ENCODE results near the gene CDH24.

The CDH24 gene

GRCh38 chr14:23033801-23034497, 23.4 kb downstream of the CDH24 start:
- H3K4me3 ChIP-seq (ENCODE audit: low read depth, low read length), result peak overlapping the region; percentile 92
- no peak for DNase-seq (ENCODE audit: low read depth, low spot score)
- CTCF ChIA-PET, result interaction anchor here (0.7 to 2.4 kb wide), 11 partner anchors 10 to 76 kb away, joined by 3 to 16 read pairs (median 4); no protein-coding TSS in a partner anchor
- no peak for TF ChIP-seq CTCF (IDR thresholded peaks at IDR 0.05; ENCODE audit: insufficient read depth, low read length, missing control alignments)
- POLR2A ChIA-PET, result interaction anchor here (0.6 to 1.0 kb wide), 3 partner anchors 9 to 74 kb away, joined by 3 read pairs; no protein-coding TSS in a partner anchor

- no peak for TF ChIP-seq CTCF (IDR thresholded peaks at IDR 0.05; ENCODE audit: insufficient read depth, low read length, missing control alignments)
- no peak for DNase-seq (ENCODE audit: low read depth, low spot score)
- ChIA-PET POLR2A (no interaction called here), CTCF (interaction anchor here (0.6 to 2.4 kb wide), 11 partner anchors 9 to 76 kb away, joined by 3 to 16 read pairs (median 4); no protein-coding TSS in a partner anchor)
- H3K4me3 ChIP-seq (ENCODE audit: low read depth, low read length), result no peak overlapping the region
Observed at GRCh38 chr14:23033251-23033727, 24.0 kb downstream of the CDH24 start.

GRCh38 chr14:23030936-23031335, 26.4 kb downstream of the CDH24 start:
- no peak for DNase-seq (ENCODE audit: low read depth, low spot score)
- no peak overlapping the region for H3K4me3 ChIP-seq (ENCODE audit: low read depth, low read length)
- TF ChIP-seq CTCF (IDR thresholded peaks at IDR 0.05; ENCODE audit: insufficient read depth, low read length, missing control alignments), result no peak
- ChIA-PET POLR2A (no interaction called here), CTCF (interaction anchor here (0.6 to 1.8 kb wide), 5 partner anchors 10 to 46 kb away, joined by 3 to 8 read pairs (median 4); no protein-coding TSS in a partner anchor)

- CTCF ChIA-PET, result interaction anchor here (0.7 to 2.0 kb wide), 9 partner anchors 13 to 80 kb away, joined by 3 to 9 read pairs (median 4); partner anchors contain the start of gene PSMB11
- POLR2A ChIA-PET, result no interaction called here
Observed at GRCh38 chr14:23028799-23029198, 28.5 kb downstream of the CDH24 start.

GRCh38 chr14:23025151-23025814, 32.0 kb downstream of the CDH24 start:
- DNase-seq (ENCODE audit: low read depth, low spot score), result no peak
- ChIA-PET CTCF (interaction anchor here (0.6 to 3.2 kb wide), 8 partner anchors 13 to 95 kb away, joined by 3 to 17 read pairs (median 6); partner anchors contain the start of gene AJUBA), POLR2A (interaction anchor here (1.0 to 3.1 kb wide), 2 partner anchors 9 to 18 kb away, joined by 3 to 13 read pairs; no protein-coding TSS in a partner anchor)
- no peak overlapping the region for H3K4me3 ChIP-seq (ENCODE audit: low read depth, low read length)
- no peak for TF ChIP-seq CTCF (IDR thresholded peaks at IDR 0.05; ENCODE audit: insufficient read depth, low read length, missing control alignments)

More at GRCh38 chr14:23028799-23029198, 28.5 kb downstream of the CDH24 start:
- no peak for DNase-seq (ENCODE audit: low read depth, low spot score)
- TF ChIP-seq CTCF (IDR thresholded peaks at IDR 0.05; ENCODE audit: insufficient read depth, low read length, missing control alignments), result no peak
- H3K4me3 ChIP-seq (ENCODE audit: low read depth, low read length), result no peak overlapping the region
